Measurements from ENCODE around the gene DNAI1. TPM values are rescaled to one million over a fixed set of nuclear protein-coding genes. Genes with fewer than 3 reads are reported as not detected.

The DNAI1 gene
- total RNA-seq, 1 donor from 2014 or later: 0.52 TPM

- H3K27me3 Mint-ChIP-seq (ENCODE audit: insufficient read depth, low read depth): peaks cover 2% of the 10 kb centered on the region
- Histone ChIP-seq H3K27me3 (peaks cover 12% of the 10 kb centered on the region), H3K4me2 (no peak overlapping the region), H4K20me1 (ENCODE audit: low read depth) (no peaks in the 10 kb centered on the region), H3K79me2 (ENCODE audit: low read depth) (no peaks in the 10 kb centered on the region), H3K27ac (no peak overlapping the region), H3F3A (ENCODE audit: low read depth) (no peaks in the 10 kb centered on the region), H3K4me3 (no peak overlapping the region), H2AFZ (replicated peaks) (no peak overlapping the region), H3K9ac (no peak overlapping the region), H3K36me3 (no peaks in the 10 kb centered on the region), H3K9me3 (ENCODE audit: low read depth) (no peaks in the 10 kb centered on the region), H3K4me1 (peaks cover 3% of the 10 kb centered on the region)
- peaks cover 2% of the 10 kb centered on the region for H3K36me3 Mint-ChIP-seq
- H3K9me3 Mint-ChIP-seq: no peaks in the 10 kb centered on the region
- peaks cover 19% of the 10 kb centered on the region for H3K4me1 Mint-ChIP-seq
- no peak for DNase-seq (ENCODE audit: low spot score)
- H3K27ac Mint-ChIP-seq: no peak overlapping the region
- no peak overlapping the region for H3K4me3 Mint-ChIP-seq
- TF ChIP-seq CTCF (IDR thresholded peaks at IDR 0.05) (no peak), EZH2 (IDR thresholded peaks at IDR 0.05) (no peak), EZH2phosphoT487 (IDR thresholded peaks at IDR 0.05) (no peak)
Measured at GRCh38 chr9:34484678-34485077, 26.1 kb downstream of the DNAI1 start.

GRCh38 chr9:34485822-34486221 lies 27.2 kb downstream of the DNAI1 start:
- Histone ChIP-seq H3K27ac (no peak overlapping the region), H3K4me2 (no peak overlapping the region), H4K20me1 (ENCODE audit: low read depth) (no peaks in the 10 kb centered on the region), H3K36me3 (no peaks in the 10 kb centered on the region), H3K9me3 (ENCODE audit: low read depth) (no peaks in the 10 kb centered on the region), H3K79me2 (ENCODE audit: low read depth) (no peaks in the 10 kb centered on the region), H3K4me3 (no peak overlapping the region), H3F3A (ENCODE audit: low read depth) (no peaks in the 10 kb centered on the region), H3K9ac (no peak overlapping the region), H3K27me3 (peaks cover 16% of the 10 kb centered on the region), H3K4me1 (no peaks in the 10 kb centered on the region), H2AFZ (replicated peaks) (no peak overlapping the region)
- peaks cover 15% of the 10 kb centered on the region for H3K4me1 Mint-ChIP-seq
- peaks cover 2% of the 10 kb centered on the region for H3K27me3 Mint-ChIP-seq (ENCODE audit: insufficient read depth, low read depth)
- TF ChIP-seq CTCF (IDR thresholded peaks at IDR 0.05): no peak
- peaks cover 2% of the 10 kb centered on the region for H3K36me3 Mint-ChIP-seq
- no peak overlapping the region for H3K27ac Mint-ChIP-seq
- DNase-seq (ENCODE audit: low spot score): no peak
- H3K4me3 Mint-ChIP-seq: no peak overlapping the region
- H3K9me3 Mint-ChIP-seq: no peaks in the 10 kb centered on the region

- H3K4me1 Mint-ChIP-seq: peaks cover 15% of the 10 kb centered on the region
Measured at GRCh38 chr9:34486572-34486971, 28.0 kb downstream of the DNAI1 start.

More at GRCh38 chr9:34486572-34486971, 28.0 kb downstream of the DNAI1 start:
- H3K4me2 ChIP-seq: no peak overlapping the region
- TF ChIP-seq EZH2phosphoT487 (IDR thresholded peaks at IDR 0.05) (no peak), EZH2 (IDR thresholded peaks at IDR 0.05) (no peak), CTCF (IDR thresholded peaks at IDR 0.05) (no peak)
- Mint-ChIP-seq H3K9me3 (no peaks in the 10 kb centered on the region), H3K27me3 (ENCODE audit: insufficient read depth, low read depth) (no peaks in the 10 kb centered on the region), H3K4me3 (no peak overlapping the region), H3K36me3 (peaks cover 2% of the 10 kb centered on the region), H3K27ac (no peak overlapping the region)
- no peaks in the 10 kb centered on the region for H3K9me3 ChIP-seq (ENCODE audit: low read depth)
- H3F3A ChIP-seq (ENCODE audit: low read depth): no peaks in the 10 kb centered on the region
- DNase-seq (ENCODE audit: low spot score): no peak
- no peak overlapping the region for H3K4me3 ChIP-seq
- no peaks in the 10 kb centered on the region for H4K20me1 ChIP-seq (ENCODE audit: low read depth)
- H3K27me3 ChIP-seq: peaks cover 16% of the 10 kb centered on the region
- no peak overlapping the region for H3K9ac ChIP-seq
- no peak overlapping the region for H2AFZ ChIP-seq (replicated peaks)
- H3K27ac ChIP-seq: no peak overlapping the region
- no peaks in the 10 kb centered on the region for H3K36me3 ChIP-seq
- no peaks in the 10 kb centered on the region for H3K79me2 ChIP-seq (ENCODE audit: low read depth)
- H3K4me1 ChIP-seq: no peaks in the 10 kb centered on the region
